GM20000 (cell line): ENCODE measurements around the gene ELFN2.

Source experiments
- DNase-seq: peaks from one replicate; pipeline ENCODE4 v3.0.0; 2012; ENCODE audit warnings: low spot score
- TF ChIP-seq, protein P1 (sequence below): IDR thresholded peaks from 2 replicates; pipeline ENCODE4 v1.5.1; 2012; ENCODE audit warnings: mild to moderate bottlenecking, control low read depth; ENCODE audit errors: extremely low read depth, missing control alignments

Gene ELFN2

DNA sequence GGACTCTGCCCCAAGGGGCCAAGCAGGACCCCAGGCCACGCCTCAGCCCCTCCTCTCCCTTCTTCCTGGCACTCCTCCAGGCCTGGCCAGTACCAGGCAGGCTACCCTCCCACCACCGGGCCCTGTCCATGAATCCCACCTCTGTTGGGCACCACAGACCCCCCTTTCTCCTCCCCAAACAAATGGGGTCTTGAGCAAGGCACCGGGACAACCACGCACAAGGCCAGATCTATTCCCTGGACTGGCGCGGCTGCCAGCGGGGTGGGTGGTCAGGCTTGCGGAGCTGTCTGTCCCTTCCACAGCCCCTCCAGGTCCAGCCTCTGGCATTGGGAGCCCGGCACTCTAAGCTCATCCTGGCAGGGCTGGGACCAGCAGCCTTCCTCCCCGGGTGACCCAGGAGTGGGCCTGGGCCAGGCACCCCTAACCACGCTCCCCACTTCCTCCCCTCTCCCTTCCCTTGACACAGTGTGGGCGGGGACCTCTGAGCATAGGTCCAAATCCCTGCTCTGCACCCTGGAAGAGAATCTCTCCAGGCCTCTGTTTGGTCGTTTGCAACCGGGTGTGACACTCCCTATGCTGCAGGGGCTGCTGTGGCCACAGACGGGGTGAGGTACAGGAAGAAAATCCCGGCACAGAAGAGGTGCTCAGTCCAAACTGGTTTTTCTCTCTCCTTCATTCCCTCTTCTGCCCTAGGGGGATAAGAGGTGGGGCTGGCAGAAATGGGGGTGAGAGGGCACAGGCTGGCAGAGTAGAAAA, 14.6 kb downstream of the ELFN2 start:
- TF ChIP-seq, protein P1, sequence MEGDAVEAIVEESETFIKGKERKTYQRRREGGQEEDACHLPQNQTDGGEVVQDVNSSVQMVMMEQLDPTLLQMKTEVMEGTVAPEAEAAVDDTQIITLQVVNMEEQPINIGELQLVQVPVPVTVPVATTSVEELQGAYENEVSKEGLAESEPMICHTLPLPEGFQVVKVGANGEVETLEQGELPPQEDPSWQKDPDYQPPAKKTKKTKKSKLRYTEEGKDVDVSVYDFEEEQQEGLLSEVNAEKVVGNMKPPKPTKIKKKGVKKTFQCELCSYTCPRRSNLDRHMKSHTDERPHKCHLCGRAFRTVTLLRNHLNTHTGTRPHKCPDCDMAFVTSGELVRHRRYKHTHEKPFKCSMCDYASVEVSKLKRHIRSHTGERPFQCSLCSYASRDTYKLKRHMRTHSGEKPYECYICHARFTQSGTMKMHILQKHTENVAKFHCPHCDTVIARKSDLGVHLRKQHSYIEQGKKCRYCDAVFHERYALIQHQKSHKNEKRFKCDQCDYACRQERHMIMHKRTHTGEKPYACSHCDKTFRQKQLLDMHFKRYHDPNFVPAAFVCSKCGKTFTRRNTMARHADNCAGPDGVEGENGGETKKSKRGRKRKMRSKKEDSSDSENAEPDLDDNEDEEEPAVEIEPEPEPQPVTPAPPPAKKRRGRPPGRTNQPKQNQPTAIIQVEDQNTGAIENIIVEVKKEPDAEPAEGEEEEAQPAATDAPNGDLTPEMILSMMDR, result no peak
- DNase-seq, result no peak

DNA sequence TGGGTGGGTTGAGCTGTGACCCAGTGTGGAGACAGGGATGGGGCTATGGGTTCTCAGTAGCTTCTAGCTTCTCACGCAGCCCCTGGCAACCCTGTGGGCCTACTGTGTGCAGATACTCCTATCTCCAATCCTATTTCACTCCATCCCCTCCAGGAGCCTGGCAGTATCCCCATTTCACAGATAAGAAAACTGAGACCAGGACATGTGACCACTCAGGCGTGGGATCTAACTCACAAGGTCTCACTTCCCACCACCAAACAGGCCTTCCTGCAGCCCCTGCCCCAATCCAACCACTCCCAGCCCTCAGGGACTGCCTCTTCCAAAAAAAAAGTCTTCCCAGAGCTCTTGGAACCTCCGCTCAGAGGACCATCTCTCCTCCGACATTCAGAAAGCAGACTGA, 15.6 kb downstream of the ELFN2 start:
- no peak for DNase-seq
- TF ChIP-seq, protein P1, result no peak

GRCh38 chr22:37410174-37411055, 16.9 kb downstream of the ELFN2 start:
- TF ChIP-seq, protein P1, result no peak
- DNase-seq, result no peak

DNA sequence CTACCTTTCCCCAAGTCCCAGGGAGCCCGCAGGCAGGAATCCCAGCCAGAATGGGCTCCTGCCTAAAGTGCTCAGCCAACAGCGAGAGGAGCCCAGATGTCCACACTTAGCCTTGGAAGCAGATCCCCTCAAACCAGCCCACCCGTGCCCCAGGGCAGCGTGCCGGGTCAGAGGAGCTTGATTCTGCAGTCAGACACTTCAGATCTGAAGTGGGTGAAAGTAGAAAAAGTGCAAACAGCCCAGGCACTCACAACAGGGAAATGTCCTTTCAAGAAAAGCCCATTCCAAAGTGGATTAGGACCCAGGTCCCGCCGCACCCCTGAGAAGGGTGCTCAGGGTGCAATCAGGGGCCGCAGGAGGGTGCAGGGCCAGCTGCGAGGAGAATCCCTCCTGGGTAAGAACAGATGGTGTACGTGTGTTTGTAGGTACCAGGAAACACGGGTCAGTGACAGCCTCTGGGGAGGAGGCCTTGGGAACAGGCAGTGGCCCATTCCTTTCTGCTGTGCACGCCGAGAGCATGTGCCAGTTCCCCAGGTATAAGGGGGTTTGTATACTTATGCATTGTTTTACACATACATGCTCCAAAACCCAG, 17.7 kb downstream of the ELFN2 start:
- DNase-seq, result no peak
- TF ChIP-seq, protein P1, result no peak

DNA sequence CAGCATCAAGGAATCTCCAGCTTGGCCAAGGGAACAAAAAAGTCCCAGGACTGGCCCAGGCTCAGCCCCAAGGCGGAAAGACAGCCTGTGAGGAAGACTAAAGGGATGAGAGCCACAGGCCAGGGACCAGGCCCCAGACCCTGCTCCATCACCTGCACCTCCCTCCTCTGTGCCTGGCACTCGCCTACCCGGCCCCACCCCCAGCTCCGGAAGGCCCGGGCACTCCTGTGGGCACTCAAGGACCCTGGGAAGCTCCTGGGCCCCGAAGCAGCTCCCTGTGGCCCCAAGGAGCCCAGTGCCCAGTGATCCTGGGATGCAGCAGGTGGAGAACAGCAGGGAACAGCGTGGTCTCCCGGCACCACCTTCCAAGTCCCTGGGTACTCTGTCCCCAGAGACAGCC, 18.2 kb downstream of the ELFN2 start:
- TF ChIP-seq, protein P1, result no peak
- no peak for DNase-seq

- TF ChIP-seq, protein P1, result no peak
- DNase-seq, result no peak
These were observed 19.4 kb downstream of the ELFN2 start for GRCh38 chr22:37407856-37408255.
